Choroid plexus epithelial cell (primary cell): Measurements from ENCODE around the gene NTNG1.

Experiments used
- DNase-seq: peaks from one replicate; pipeline ENCODE4 v3.0.0-alpha.2; 2010; ENCODE audit warnings: low read depth
- H3K4me3 ChIP-seq: 2 replicates; pipeline ENCODE4 v1.5.1; 2011; ENCODE audit warnings: low read depth, mild to moderate bottlenecking, control low read depth, low read length, moderate library complexity
- TF ChIP-seq, protein P1 (sequence below): conservative IDR thresholded peaks from 2 replicates; pipeline ENCODE4 v1.5.1; 2011; ENCODE audit warnings: low read depth, mild to moderate bottlenecking, control low read depth, inconsistent platforms, low read length, moderate library complexity

Gene NTNG1

DNA sequence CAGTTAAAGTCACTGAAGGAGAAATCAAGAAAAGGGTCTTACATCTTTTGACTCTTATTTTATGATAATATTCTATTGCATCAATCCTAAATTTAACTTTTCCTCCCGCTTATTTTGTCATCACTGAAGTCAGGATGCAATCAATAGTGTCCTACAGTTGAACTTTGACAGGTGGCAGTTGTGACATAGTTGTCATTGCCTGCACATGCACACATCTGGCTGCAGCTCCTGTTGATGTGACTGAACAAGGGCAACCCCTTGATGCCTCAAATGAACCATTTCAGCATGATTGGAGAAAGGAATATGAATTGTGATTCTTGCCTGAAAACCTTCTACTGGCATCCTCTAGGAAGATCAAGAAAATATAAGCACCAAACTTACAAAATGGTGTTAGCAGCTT, 157.7 kb downstream of the NTNG1 start:
- no peak for DNase-seq
- no peak overlapping the region for H3K4me3 ChIP-seq
- TF ChIP-seq, protein P1, sequence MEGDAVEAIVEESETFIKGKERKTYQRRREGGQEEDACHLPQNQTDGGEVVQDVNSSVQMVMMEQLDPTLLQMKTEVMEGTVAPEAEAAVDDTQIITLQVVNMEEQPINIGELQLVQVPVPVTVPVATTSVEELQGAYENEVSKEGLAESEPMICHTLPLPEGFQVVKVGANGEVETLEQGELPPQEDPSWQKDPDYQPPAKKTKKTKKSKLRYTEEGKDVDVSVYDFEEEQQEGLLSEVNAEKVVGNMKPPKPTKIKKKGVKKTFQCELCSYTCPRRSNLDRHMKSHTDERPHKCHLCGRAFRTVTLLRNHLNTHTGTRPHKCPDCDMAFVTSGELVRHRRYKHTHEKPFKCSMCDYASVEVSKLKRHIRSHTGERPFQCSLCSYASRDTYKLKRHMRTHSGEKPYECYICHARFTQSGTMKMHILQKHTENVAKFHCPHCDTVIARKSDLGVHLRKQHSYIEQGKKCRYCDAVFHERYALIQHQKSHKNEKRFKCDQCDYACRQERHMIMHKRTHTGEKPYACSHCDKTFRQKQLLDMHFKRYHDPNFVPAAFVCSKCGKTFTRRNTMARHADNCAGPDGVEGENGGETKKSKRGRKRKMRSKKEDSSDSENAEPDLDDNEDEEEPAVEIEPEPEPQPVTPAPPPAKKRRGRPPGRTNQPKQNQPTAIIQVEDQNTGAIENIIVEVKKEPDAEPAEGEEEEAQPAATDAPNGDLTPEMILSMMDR = no peak

GRCh38 chr1:107299521-107299920, 158.7 kb downstream of the NTNG1 start:
- no peak overlapping the region for H3K4me3 ChIP-seq
- DNase-seq = no peak

DNA sequence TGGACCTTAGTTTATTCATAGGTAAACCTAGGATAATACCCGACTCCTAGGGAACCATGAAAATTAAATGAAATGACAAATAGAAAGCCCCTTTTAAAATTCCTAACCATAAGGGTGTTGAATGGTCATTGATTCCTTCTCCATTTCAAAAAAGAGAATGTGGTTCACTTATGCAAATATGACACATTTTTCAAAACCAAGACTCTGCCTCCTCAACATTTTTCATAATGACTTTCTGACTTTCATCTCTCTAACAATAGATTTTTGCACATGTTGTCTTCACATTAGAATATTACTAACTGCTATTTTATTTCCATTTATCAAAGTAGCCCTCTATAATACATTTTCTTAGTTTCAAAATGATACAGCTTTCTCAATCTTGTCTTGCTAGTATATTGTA, 169.1 kb downstream of the NTNG1 start:
- no peak overlapping the region for H3K4me3 ChIP-seq
- TF ChIP-seq, protein P1 = no peak
- DNase-seq = no peak

More at GRCh38 chr1:107299521-107299920, 158.7 kb downstream of the NTNG1 start:
- TF ChIP-seq, protein P1 = no peak

DNA sequence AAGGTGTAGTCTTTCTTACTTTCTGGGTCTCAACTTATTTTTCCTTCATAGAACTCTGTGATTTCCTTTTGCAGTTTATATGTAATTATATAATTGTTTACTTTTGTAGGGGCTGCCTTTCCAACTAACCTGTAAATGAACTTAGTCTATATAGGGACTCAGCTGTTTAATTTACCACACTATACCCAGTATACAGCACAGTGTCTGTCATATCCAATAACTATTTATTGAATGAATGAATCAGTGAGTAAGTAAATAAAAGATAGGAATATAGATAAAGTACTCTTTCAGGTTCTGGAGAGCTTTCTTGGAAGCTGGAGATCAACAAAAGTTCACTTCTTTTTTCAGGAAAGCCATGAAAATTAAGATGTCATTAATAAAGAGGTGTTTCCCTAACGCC, 174.8 kb downstream of the NTNG1 start:
- TF ChIP-seq, protein P1 = no peak
- no peak for DNase-seq
- no peak overlapping the region for H3K4me3 ChIP-seq

DNA sequence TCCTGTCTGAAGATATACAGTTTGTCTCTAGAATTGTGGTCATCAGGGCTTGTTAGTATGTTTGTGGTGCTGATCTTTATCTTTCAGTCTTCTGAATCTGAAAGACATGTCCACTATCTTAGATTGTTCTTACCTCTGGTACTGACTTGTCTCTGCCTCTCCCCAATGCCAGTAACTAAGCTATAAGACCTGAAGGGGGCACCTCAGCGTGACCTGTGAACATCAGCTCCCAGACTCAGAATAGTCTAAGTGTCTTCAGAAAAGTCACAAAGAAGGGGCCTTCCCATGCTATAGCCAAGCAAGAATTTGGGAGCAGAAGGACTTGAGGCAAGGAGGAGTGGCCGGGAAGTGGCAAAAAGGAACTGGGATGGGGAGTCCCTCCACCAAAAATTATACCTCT, 178.1 kb downstream of the NTNG1 start:
- DNase-seq = no peak
- H3K4me3 ChIP-seq = no peak overlapping the region
- TF ChIP-seq, protein P1 = no peak

DNA sequence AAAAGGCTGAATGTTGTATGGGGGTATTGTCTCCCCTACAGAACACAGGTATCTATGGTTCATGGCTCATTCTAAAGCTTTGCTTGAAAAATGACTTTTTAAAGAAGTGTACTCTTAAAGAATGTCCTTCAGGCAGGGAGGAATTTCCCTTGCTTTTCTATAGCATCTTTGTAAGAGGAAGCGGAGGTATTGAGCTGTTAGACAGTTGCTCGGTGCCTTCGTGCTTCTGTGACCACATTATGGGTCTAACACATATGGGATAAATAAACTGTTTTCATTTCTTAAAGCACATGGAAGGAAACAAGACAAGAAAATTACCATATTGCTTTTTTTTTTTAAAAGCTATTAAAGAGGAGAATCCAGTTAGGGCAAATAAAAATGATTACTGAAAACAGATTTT, 182.9 kb downstream of the NTNG1 start:
- TF ChIP-seq, protein P1 = no peak
- no peak for DNase-seq
- H3K4me3 ChIP-seq = no peak overlapping the region

DNA sequence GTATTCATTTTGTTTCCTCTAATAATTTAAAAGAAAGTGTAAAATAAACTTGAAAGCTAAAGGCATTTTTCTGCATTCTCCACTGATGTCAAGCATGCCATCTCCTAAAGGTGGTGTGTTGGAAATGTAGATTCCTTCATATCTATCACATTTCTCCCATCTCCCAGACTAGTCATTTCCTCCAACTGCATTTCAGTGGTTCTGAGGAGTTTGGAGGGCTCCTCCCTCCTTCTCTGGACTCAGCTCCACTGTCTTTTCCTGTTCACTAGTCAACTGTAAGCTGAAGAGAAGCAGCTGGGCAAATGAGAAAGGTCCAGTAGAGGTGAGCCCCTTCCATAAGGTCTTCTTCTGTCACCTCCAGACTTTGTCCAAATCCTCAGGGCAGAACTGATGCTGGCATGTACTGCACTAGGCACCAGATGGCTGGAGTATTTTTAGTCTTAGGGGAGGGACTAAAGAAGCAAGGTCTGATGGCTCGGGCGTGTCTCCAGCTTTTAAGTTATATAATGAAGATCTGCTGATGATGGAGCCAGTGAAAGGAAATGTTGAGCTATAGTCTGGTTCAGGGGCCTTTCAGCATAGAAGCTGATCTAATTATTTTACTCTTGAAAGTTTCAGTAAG, 186.1 kb downstream of the NTNG1 start:
- TF ChIP-seq, protein P1 = no peak
- no peak for DNase-seq
- no peak overlapping the region for H3K4me3 ChIP-seq
